NCI-H1092 treated with DMSO at 0.1 percent for 48 hours (cell line): ENCODE data around the gene ACTN4.
A peak's percentile ranks its signal among the peaks of the same experiment; 100 is the strongest.
"Not testable (repeated sequence)": the region's sequence is repeated elsewhere in the genome, so short reads cannot be mapped to it uniquely, and the experiment has no call there.

Experiments used
- DNase-seq: peaks from one replicate; lab custom pipeline; 2025; lab: John Stamatoyannopoulos, UW

Gene ACTN4

GRCh38 chr19:38647368-38647965 lies at the start of gene ACTN4:
Gene ACTN4, plus strand, starts transcription at chr19:38647649. Its CDS starts 97 bp downstream, at chr19:38647746.
- peak; percentile 90 for DNase-seq

- DNase-seq: no peak
These were observed 47.7 kb upstream of the ACTN4 start for GRCh38 chr19:38599722-38600121.

GRCh38 chr19:38602856-38603255 lies 44.6 kb upstream of the ACTN4 start:
- DNase-seq: not testable (repeated sequence)

- DNase-seq: no peak
These were observed 41.3 kb upstream of the ACTN4 start for GRCh38 chr19:38606131-38606530.

- DNase-seq: no peak
These were observed 33.2 kb upstream of the ACTN4 start for GRCh38 chr19:38614289-38614688.

GRCh38 chr19:38615007-38615581 lies 32.4 kb upstream of the ACTN4 start:
- no peak for DNase-seq

GRCh38 chr19:38616265-38616664 lies 31.2 kb upstream of the ACTN4 start:
- DNase-seq: no peak

- no peak for DNase-seq
These were observed 30.1 kb upstream of the ACTN4 start for GRCh38 chr19:38617283-38617763.

GRCh38 chr19:38617764-38618589 lies 29.5 kb upstream of the ACTN4 start, which contains the start of gene MAP4K1:
Gene MAP4K1, minus strand, starts transcription at chr19:38617953. Its CDS starts 58 bp downstream, at chr19:38617895.
- DNase-seq: no peak

GRCh38 chr19:38618590-38619360 lies 28.7 kb upstream of the ACTN4 start, which contains the start of gene EIF3K:
Gene EIF3K, plus strand, starts transcription at chr19:38619188. Its CDS starts 81 bp downstream, at chr19:38619269.
- peak; percentile 95 for DNase-seq

- no peak for DNase-seq
These were observed 27.9 kb upstream of the ACTN4 start for GRCh38 chr19:38619361-38620174.

- no peak for DNase-seq
These were observed 22.6 kb upstream of the ACTN4 start for GRCh38 chr19:38624822-38625221.

GRCh38 chr19:38626401-38626800 lies 21.0 kb upstream of the ACTN4 start:
- DNase-seq: no peak

GRCh38 chr19:38629568-38629967 lies 17.9 kb upstream of the ACTN4 start:
- DNase-seq: no peak

GRCh38 chr19:38631301-38631700 lies 16.1 kb upstream of the ACTN4 start:
- DNase-seq: not testable (repeated sequence)

GRCh38 chr19:38631811-38632475 lies 15.5 kb upstream of the ACTN4 start:
- not testable (repeated sequence) for DNase-seq

GRCh38 chr19:38632476-38633213 lies 14.8 kb upstream of the ACTN4 start:
- no peak for DNase-seq

- DNase-seq: peak; percentile 13
These were observed 12.5 kb upstream of the ACTN4 start for GRCh38 chr19:38634757-38635482.
